ENCODE data around the gene COL6A5.
"Not testable (repeated sequence)": the region's sequence is repeated elsewhere in the genome, so short reads cannot be mapped to it uniquely, and the experiment has no call there.

The COL6A5 gene

GRCh38 chr3:130384476-130385025 lies 39.1 kb downstream of the COL6A5 start:
- DNase-seq (ENCODE audit: low read depth): no peak

GRCh38 chr3:130386604-130387263 lies 41.3 kb downstream of the COL6A5 start:
- DNase-seq (ENCODE audit: low read depth): no peak

GRCh38 chr3:130389743-130390478 lies 44.4 kb downstream of the COL6A5 start:
- no peak for DNase-seq (ENCODE audit: low read depth)

DNA sequence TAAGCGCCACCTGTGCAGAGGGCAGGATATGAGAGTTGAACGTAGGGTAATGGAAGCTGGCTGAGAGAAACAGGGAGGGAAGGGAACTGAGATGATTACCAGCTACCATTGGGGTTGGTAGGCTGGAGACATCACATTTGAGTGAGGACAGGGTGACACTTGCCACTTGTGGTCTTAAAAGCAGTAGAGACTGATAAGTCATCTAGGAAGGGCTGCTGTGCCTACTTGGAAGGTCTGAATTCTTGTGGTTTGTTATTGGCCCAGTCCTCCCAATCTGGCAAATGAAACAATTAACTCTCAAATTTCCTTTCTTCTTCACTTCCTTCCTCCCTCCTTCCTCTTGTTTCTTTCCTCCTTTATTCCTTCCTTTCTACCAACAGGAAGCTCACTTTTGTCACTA lies 46.8 kb downstream of the COL6A5 start:
- no peak for DNase-seq (ENCODE audit: low read depth)

DNA sequence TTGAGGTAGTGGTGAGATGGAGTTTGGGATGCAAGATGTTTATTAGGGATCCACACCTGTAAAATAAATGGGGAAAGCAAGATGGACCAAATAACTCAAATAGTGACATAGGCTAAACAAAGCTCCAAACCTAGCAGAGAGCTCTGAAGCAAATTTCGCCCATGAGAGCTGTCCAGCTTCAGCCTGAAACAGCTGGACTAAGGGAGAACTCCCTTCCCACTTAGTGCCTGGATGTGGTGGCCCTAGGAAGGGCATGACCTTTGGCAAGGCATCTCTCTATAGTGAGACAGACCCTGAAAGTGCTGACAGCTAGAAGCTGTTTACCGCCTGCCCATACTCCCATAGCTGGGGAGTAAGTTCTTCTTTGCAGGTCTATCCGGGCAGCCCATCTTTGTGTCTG lies 48.1 kb downstream of the COL6A5 start:
- no peak for DNase-seq (ENCODE audit: low read depth)

- DNase-seq (ENCODE audit: low read depth): no peak
Measured at GRCh38 chr3:130395331-130395730, 49.9 kb downstream of the COL6A5 start.

- DNase-seq (ENCODE audit: low read depth): no peak
Measured at GRCh38 chr3:130395916-130396315, 50.4 kb downstream of the COL6A5 start.

GRCh38 chr3:130404401-130404800 lies 58.9 kb downstream of the COL6A5 start:
- DNase-seq (ENCODE audit: low read depth): no peak

- no peak for DNase-seq (ENCODE audit: low read depth)
Measured at GRCh38 chr3:130405956-130406355, 60.5 kb downstream of the COL6A5 start.

DNA sequence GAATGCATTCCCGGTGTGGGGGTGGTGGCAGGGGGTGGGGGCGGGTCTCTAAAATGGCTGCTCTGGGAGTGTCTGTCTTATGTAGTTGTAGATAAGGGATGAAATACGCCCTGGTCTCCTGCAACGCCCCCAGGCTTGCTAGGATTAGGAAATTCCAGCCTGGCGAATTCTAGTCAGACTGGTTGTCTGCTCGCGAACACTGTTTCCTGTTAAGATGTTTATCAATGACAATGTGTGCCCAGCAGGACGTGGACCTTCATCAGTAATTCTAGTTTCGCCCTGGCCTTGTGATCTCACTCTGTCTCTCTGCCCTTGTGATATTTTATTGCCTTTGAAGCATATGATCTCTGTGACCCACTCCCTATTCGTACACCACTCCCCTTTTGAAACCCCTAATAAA lies 62.8 kb downstream of the COL6A5 start:
- not testable (repeated sequence) for DNase-seq (ENCODE audit: low read depth)

GRCh38 chr3:130411320-130411719 lies 65.8 kb downstream of the COL6A5 start:
- DNase-seq (ENCODE audit: low read depth): no peak

GRCh38 chr3:130412991-130413560 lies 67.6 kb downstream of the COL6A5 start:
- no peak for DNase-seq (ENCODE audit: low read depth)

DNA sequence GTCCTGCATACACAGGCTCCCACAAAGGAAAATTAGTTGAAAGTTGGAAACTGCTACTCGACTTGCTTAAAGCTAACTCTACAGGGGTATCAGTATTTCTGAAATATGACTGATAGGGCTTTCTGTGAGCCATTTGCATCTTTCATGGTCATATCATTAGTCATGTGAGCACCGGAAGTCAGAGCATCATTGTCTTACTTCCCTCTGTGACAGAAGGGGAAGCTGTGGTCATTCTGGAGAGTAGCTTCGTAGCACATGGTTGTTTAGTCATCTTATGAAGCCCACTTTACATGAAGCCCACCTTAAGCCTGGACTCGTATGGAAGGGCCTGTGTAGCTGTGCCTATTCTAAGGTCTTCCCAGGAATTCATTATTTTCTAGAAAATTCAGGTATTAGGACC lies 69.0 kb downstream of the COL6A5 start:
- DNase-seq (ENCODE audit: low read depth): no peak

DNA sequence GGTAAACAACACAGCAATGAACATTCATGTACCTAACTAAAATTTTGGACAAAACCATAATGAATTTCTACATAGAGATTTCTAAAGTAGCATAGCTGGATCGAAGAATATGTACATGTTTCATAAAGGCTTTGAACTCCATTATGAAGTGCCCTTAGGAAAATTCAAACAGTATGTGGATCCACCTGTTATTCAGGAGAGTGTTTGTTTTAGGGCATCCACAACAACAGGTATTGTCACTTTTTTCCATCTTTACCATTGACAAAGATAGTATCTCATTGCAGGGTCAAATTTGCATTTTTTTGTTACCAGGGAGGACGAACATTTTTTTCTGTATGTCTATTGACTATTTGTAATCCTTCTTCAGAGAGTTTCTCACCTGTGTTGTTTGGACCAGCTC lies 75.0 kb downstream of the COL6A5 start:
- no peak for DNase-seq (ENCODE audit: low read depth)

GRCh38 chr3:130423064-130423463 lies 77.6 kb downstream of the COL6A5 start:
- no peak for DNase-seq (ENCODE audit: low read depth)

DNA sequence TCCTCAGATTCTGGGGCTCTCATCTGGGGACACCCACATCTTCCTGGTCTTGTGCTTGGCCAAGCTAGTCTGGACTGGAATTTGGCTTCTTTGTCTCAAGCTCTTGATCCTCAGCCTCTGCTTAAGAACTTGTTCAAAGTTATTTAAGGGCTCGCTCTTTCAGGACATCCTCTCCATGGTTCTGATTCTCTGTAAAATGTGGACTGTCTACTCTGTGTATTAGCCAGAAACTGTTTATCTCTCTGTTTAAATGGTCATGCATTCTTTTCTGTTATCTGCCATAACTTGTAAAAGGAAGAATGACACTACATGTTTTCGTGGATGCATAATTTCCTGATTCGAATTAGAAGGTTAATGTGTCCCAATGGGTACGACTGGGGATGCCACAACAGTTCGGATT lies 79.4 kb downstream of the COL6A5 start:
- DNase-seq (ENCODE audit: low read depth): no peak

GRCh38 chr3:130425484-130425883 lies 80.0 kb downstream of the COL6A5 start:
- no peak for DNase-seq (ENCODE audit: low read depth)

DNA sequence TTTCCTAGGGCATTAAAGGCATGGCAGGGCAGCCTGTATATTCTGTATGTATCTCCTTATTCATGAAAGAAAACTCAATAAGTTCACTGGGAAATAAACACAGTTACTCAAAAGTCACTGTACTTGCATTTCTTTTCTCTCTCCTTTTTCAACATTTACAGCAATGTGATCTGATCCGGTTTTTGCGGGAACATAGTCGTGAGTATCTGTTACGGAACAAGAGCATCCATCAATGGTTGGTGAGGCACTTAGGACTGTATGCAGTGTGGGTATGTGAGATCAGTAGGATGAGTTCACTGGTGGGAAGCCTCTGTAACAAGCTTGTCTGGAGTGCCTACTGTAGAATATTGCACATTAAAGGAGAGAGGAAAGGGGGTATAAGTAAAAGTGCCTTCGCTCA lies 80.7 kb downstream of the COL6A5 start:
- no peak for DNase-seq (ENCODE audit: low read depth)

- DNase-seq (ENCODE audit: low read depth): no peak
Measured at GRCh38 chr3:130428871-130429712, 83.6 kb downstream of the COL6A5 start.

DNA sequence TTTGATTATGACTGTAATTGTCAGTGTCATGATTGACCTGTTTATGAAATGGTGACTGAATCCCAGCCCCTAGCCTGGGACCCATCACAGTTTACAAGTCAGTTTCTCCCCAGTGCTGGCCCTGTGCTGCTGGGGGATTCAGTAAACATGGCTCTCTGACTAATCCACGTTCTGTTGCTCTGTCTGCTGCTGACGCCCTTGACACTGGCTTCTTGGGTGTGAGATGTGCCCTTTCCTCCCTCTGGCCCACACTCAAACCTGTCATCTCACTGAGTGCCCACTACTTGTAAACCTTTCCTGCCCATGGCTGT lies 84.2 kb downstream of the COL6A5 start:
- no peak for DNase-seq (ENCODE audit: low read depth)

DNA sequence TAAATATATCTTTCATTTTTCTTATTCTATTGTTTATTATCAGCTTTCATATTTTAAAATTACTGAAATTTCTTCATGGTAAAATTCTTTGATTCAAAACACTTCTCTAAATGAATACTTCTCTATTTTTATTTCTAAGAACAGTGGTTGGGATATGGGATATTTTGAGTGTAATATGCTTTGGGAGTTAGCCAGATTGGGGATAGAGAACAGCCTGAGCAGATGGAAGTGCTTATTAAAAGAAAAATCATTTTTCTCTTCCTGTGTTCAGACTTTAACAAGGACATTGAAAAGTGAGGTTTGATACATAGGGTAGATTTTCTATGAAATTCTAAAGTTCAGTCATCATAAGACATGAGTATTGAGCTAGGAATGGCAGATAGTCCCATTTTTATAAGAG lies 84.8 kb downstream of the COL6A5 start:
- DNase-seq (ENCODE audit: low read depth): no peak

- DNase-seq (ENCODE audit: low read depth): not testable (repeated sequence)
Measured at GRCh38 chr3:130432086-130432485, 86.6 kb downstream of the COL6A5 start.
